OCI-LY3 (cell line): Measurements from ENCODE around the gene GH1.

Experiments
- H2AFZ ChIP-seq: fragments of 200-600, 300-600 bp; shearing (Covaris generic); 2 replicates; pipeline ENCODE4 v1.6.0; 2014; ENCODE audit warnings: antibody characterized with exemption, low read depth, low read length
- H3K27ac ChIP-seq: fragments of 200-600, 300-600 bp; sonication (generic); 2 replicates; pipeline ENCODE4 v1.5.1; 2014; ENCODE audit warnings: mild to moderate bottlenecking, low read length, moderate library complexity, mixed read lengths
- H3K27me3 ChIP-seq: fragments of 200-600, 300-600 bp; sonication (generic); 2 replicates; pipeline ENCODE4 v1.6.1; 2014; ENCODE audit warnings: low read depth, low read length, mixed read lengths
- H3K36me3 ChIP-seq: fragments of 200-600, 300-600 bp; sonication (generic); replicated peaks from 2 replicates; pipeline ENCODE3; 2014; ENCODE audit warnings: low read depth, low read length, mixed read lengths
- H3K4me1 ChIP-seq: fragments of 300-600, 200-600 bp; sonication (generic); 2 replicates; pipeline ENCODE4 v1.6.1; 2014; ENCODE audit warnings: low read length, mixed read lengths
- H3K4me2 ChIP-seq: fragments of 200-600, 300-600 bp; sonication (generic); 2 replicates; pipeline ENCODE4 v1.6.1; 2014; ENCODE audit warnings: low read length, mixed read lengths
- H3K4me3 ChIP-seq: fragments of 300-600, 200-600 bp; sonication (generic); 2 replicates; pipeline ENCODE4 v1.5.1; 2014; ENCODE audit warnings: antibody characterized with exemption, mild to moderate bottlenecking, low read length, moderate library complexity
- H3K79me2 ChIP-seq: fragments of 300-600, 200-600 bp; shearing (Covaris generic); 2 replicates; pipeline ENCODE4 v1.6.1; 2014; ENCODE audit warnings: mild to moderate bottlenecking, low read length, mixed read lengths
- H3K9ac ChIP-seq: fragments of 300-600, 200-600 bp; shearing (Covaris generic); 2 replicates; pipeline ENCODE4 v1.6.0; 2014; ENCODE audit warnings: mild to moderate bottlenecking, low read length, moderate library complexity
- H3K9me3 ChIP-seq: fragments of 200-600, 300-600 bp; shearing (Covaris generic); 2 replicates; pipeline ENCODE4 v1.6.1; 2014; ENCODE audit warnings: low read length, mixed read lengths; ENCODE audit not compliant: insufficient read depth
- H4K20me1 ChIP-seq: fragments of 200-600, 300-600 bp; sonication (generic); 2 replicates; pipeline ENCODE4 v1.6.1; 2016; ENCODE audit warnings: low read length, mixed read lengths; ENCODE audit not compliant: insufficient read depth
- CTCF ChIP-seq: fragments of 200-600, 300-600 bp; sonication (generic); IDR thresholded peaks from 2 replicates; pipeline ENCODE4 v1.5.1; 2014; ENCODE audit warnings: antibody characterized with exemption, low read length, low read depth
- EZH2phosphoT487 ChIP-seq: fragments of 200-600 bp; shearing (Covaris generic); IDR thresholded peaks from 2 replicates; pipeline ENCODE4 v1.6.1; 2018; ENCODE audit warnings: antibody characterized with exemption, mixed run types, low read depth

The GH1 gene

GRCh38 chr17:63950940-63951907, 32.6 kb upstream of the GH1 start:
- no peak overlapping the region for H3K9ac ChIP-seq
- TF ChIP-seq EZH2phosphoT487 (no peak), CTCF (peak; percentile 84)
- H3K4me3 ChIP-seq = no peak overlapping the region
- H3K79me2 ChIP-seq = no peaks in the 10 kb centered on the region
- peaks cover 15% of the 10 kb centered on the region for H3K27me3 ChIP-seq
- peaks cover 32% of the 10 kb centered on the region for H3K4me1 ChIP-seq
- H3K4me2 ChIP-seq = 0 out of 2 replicates have a peak overlapping the region, but pooled peaks have one; percentile 12
- H2AFZ ChIP-seq = no peak overlapping the region
- H3K9me3 ChIP-seq = no peaks in the 10 kb centered on the region
- H3K27ac ChIP-seq = no peak overlapping the region
- H3K36me3 ChIP-seq = no peaks in the 10 kb centered on the region
- no peaks in the 10 kb centered on the region for H4K20me1 ChIP-seq

GRCh38 chr17:63949576-63950250, 31.1 kb upstream of the GH1 start:
- Histone ChIP-seq H2AFZ (no peak overlapping the region), H3K4me1 (peaks cover 42% of the 10 kb centered on the region), H3K27ac (no peak overlapping the region), H4K20me1 (no peaks in the 10 kb centered on the region), H3K9ac (no peak overlapping the region), H3K79me2 (no peaks in the 10 kb centered on the region), H3K27me3 (peaks cover 15% of the 10 kb centered on the region), H3K9me3 (no peaks in the 10 kb centered on the region), H3K36me3 (no peaks in the 10 kb centered on the region), H3K4me3 (no peak overlapping the region), H3K4me2 (no peak overlapping the region)
- TF ChIP-seq CTCF (0 out of 2 replicates have a peak, but pooled peaks have one; percentile 9), EZH2phosphoT487 (no peak)

- no peak overlapping the region for H3K9ac ChIP-seq
- no peak for TF ChIP-seq CTCF
- TF ChIP-seq EZH2phosphoT487 = no peak
These were observed 29.9 kb upstream of the GH1 start for GRCh38 chr17:63948521-63948920.

More at GRCh38 chr17:63948521-63948920, 29.9 kb upstream of the GH1 start:
- Histone ChIP-seq H3K4me1 (peaks cover 30% of the 10 kb centered on the region), H3K79me2 (no peaks in the 10 kb centered on the region), H2AFZ (no peak overlapping the region), H3K27me3 (peaks cover 15% of the 10 kb centered on the region), H3K9me3 (no peaks in the 10 kb centered on the region), H3K4me2 (no peak overlapping the region), H3K27ac (no peak overlapping the region), H4K20me1 (no peaks in the 10 kb centered on the region), H3K4me3 (no peak overlapping the region), H3K36me3 (no peaks in the 10 kb centered on the region)
